HPDE6-E6E7 (cell line): ENCODE data around the gene ZNF474.

Source experiments
- DNase-seq: peaks from one replicate; pipeline ENCODE4 v3.0.0; 2011; ENCODE audit warnings: missing footprints; ENCODE audit errors: extremely low spot score

Gene ZNF474

DNA sequence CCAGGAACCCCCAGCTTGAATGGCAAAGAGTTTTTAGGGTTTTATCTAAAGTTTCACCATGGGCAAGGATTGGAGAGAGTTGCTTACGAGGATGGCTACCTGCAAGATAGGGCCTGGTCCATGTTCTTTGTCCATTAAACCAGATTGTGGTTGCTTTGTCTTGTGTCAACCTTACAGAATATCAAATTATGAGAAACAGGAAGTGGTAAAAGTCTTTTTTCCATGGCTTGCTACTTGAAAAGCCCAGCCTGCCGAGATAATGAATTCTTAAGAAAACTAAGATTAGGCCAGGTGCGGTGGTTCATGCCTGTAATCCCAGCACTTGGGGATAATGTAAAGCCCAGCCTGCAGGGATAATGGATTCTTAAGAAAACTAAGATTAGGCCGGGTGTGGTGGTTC, 24.4 kb downstream of the ZNF474 start:
- DNase-seq, result no peak

DNA sequence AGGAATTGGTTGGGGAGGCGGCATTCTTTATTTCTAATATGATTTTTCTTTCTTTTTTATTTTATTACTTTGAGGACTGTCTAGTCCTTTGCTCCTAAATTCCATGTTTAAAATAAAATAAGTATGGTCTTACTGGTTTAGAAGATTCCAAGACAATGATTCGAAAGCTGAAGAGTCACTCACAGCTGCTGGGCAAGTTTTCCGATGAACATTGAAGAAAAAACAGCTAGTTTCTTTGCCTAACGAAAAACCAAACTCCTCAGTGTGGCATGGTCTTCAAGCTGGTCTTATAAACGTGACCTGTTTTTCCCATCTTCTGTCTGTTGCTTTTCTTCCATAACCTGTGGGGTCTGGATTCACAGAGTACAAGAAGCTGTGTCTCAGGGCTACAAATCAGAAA, 25.1 kb downstream of the ZNF474 start:
- DNase-seq, result no peak

DNA sequence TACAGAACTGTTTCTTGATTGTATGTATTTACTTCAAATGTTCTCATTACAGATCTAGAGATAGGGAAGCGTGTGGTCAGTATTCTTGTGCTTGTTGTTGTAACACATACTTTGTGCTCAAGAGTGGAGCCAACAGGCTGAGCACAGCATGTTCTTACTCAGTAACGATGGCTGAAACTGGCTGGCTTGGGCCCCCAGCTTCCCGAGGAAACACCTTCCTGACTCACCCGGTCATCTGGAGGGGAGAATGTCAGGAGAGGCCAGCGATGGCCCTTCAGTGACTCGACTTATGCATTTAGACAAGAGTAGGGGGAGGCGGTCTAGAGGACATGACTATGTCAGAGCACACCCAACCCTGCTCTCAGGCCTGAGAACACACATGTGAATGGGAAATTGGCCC, 25.6 kb downstream of the ZNF474 start:
- DNase-seq, result no peak

DNA sequence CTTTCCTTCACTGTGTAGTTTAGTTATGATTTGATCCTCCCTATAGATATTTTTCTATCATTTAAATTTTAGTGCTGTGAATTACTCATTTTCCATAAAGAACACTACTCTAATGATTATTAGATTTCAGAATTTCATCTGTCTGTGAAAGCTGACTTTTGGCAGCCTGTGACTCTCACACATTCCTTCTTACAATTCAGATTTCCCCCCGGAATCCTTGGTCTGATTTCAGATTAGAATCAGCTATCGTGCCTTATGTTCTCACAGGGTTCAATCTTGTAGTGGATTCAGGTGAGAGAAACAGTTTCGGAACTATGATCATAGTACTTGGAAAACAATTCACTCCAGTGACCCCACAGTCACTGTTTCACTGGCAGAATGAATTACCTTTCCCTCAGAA, 26.2 kb downstream of the ZNF474 start:
- DNase-seq, result no peak

DNA sequence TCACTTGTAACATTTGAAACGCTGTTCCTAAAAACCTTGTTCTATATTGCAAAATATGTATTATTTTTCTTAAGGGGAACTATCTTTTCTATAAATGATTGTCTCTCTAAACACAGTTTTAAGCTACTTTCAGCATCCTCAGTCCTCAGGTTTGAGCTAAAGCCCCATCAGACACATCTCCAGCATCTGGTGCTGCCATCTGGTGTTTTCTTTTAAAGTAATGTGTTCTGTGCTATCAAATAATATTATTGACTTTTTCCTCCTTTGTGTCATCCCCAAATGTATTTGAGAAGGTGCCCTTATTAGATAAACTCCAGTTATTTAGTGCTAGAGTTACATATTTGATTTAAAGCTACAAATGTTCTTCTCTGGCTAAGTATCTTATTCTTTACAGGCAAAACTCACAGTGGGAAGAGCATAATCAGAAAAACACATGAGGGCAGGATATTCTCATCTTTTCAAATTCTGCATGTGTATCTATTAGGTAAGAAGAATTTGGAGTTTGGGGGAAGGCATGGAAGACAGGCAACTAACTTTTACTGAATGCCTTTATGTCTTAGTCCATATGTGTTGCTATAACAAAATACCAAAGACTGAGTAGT, 27.5 kb downstream of the ZNF474 start:
- DNase-seq, result peak; percentile 39

DNA sequence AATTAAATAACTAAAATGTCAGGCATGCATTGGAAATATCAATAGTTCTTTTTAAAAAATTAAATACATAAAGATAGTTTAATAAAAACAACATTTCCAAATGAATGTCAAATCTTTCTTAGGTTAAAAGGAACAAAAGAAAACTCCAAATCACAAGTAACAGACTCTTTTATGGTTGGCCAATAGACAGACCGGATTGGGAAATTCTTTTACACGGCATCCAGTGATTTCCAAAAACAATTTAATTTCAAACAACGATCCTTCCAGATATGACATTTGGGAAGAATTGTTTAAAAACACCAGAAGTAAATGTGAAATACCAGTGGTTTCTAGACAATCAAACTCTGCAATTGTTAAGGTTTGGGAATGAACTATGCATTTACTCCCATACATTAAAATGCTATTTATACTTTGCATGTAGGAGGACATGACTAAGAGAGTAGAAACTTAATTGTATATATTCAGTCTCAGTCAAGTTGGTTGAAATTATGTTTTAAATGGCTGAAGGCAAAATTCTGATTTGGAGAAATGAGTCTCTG, 32.8 kb downstream of the ZNF474 start:
- no peak for DNase-seq

DNA sequence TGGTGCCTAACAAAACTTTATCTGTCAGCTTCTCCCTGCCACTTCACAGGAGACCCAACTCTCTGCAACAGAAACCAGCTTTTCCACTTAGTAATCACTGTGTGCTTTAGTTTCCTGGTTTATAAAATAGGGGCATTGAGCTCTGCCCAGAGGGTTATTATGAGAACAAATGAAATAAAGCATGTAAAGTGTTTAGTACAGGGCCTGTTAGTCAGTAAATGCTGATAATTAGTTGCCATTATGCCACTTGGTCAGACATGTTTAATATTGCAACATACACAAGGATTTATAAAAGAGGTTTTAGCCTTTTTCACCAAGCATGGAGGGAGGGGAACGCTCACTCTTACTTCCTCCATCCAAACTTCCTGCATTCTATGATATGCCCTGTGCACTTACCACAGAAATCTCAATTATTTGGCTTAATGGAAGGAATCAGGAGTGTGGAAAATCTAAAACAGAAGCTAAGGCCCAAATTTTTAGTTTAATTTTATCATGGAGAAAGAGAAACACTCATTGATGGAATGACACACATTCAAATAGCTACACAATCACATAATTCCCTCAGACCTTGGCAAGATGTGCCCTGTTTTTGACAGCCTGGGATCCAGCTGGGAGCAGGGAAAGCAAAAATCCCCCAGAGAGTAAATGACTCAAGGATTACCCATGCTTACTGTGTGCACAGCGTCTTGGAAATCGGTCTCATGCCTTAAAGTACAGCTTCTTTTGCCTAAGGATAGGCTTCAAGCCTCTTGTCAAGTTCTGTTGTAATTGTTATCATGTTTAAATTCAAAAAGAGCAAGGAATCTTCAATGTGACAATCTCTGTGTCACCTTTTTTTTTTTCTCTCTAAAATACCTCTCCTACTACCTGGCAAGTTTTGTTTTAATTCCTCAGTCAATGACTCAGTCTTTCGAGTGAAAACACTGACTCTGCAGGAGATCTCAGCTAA, 34.0 kb downstream of the ZNF474 start:
- DNase-seq, result peak; percentile 70

DNA sequence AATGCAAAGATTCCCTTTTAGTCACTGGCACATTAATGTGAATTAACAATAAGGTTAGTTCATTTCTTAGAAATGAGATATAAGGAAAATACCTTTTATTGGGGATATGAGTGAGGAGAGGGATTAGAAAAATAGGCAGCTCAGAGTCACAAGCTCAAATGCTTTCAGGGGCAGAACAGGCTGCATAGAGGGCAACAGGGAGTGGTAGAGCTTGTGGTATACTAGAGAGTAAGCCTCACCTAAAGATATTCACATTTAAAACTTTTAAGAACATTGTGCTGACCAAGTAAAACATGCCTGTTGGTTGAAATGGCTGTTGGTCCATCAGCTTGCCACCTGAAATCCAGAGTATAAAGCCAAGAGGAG, 34.7 kb downstream of the ZNF474 start:
- no peak for DNase-seq

DNA sequence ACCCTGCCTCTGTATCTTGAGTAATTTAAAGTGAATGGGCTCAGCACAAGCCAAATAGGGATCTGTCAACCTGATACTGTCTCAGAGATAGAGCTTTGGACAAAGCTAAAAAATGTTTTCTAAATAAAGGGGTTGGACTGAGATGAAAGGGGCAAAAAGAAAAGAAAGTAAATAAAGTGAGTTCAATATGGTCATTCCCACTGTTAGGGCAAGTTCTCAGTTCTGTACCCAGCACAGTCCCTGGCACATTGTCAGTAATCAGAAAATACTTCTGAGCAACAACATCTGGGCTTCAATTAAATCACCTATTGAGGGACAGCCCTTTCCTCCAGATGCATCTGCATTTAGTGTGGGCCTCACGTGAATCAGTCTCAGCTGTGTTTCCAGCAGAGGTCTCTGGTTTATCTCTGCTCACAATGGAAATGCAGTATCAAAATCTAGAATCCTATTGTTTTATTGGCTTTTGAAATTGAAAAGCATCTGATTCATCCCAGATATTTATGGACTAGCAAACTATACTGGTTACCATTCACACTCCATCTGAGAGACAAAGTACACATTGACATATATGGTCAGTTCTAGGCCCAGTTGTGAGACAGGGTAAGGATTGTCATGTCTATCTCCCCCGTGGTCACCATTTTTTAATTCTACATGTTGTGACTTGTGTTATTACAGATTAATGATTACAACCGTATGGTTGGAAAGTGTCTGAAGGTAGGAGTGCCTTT, 35.6 kb downstream of the ZNF474 start:
- DNase-seq, result no peak

DNA sequence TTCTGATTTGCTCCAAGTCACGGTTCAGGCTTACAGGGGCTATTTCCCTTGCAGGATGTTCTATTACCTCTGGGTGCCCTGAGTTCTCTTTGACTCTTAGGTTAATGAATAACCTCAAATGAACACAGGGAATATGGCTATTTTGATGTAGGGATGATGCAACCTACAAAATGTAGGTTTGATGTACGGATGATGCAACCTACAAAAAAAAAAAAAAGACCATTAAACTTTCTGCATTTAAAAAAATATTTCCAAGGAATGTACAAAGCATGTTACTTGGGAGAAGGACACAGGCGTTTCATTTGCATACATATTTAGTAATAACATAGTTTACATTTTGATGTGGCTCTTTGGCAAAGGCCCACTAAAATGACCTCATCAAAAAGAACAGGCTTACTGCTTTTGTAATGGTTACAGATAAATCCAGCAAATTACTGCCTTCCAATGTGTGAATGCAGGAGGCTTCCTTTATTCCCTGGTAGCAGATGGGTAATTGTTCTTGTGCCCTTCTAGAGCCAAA, 36.3 kb downstream of the ZNF474 start:
- DNase-seq, result no peak

DNA sequence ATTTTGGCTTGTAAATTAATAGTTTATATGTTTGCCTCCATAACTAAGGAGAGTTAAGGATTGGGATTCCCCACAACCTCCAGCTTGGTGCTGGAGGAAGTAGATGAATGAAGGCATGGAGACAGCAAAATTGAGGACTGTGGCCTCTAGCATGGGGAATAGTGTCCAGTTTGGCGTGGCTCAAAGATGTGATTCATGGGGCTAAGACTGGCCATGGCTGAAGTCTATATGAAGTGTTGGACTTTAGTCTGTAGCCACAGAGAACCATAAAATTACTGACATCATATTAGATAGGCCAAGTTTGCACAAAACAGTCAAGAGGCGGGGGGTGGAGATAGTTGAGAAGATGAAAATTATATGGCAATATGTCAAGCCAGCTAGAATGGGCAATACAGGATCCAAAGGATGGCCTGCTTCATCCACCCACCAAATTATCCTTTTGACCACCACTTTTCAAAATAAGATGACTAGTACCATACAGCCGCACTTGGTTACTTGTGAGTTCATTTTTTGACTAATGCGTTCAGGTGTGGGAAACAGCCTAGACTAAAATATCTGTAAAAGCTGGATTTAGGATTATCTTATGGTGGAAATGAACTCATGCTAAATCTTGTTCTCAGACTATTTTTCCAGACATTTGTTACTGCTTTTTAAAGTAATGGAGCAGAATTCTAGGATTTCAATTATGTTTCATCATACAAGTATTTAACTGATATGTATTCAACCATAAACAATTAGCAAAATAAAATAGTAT, 40.2 kb downstream of the ZNF474 start:
- DNase-seq, result no peak

DNA sequence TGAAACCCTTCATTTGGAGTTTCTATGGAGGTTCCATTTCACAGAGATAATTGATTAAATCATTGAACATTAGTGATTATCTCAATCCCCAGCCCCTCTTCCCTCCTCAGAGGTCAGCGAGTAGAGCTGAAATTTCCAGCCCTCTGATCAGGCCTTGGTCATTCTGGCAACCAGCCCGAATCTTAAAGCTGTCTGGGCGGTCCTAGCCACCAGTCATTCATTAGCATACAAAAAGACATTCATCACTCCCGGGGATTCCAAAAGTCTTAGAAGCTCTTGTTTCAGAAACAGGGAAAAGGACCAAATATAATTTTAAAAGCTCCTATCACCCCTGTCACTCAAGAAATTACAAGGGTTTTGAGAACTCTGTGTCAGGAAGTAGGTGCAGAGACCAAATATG, 41.3 kb downstream of the ZNF474 start:
- DNase-seq, result peak; percentile 59

DNA sequence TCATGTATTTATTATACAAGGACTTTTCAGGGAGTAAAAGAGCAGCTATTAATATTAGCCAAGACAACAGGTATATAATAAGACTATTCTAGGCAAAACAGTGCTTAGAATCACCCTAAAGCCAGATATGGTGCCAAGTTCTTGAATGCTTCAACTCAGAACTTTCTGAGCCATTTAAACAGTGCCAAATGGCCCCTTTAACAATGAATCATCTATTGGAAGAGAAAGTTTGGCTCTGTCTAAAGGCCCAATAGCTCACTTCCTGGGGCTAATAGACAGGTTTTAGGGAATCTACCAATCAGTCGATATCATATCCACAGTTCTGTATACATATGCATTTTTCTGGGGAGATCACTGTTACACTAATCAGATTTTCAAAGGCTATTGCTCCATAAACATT, 42.9 kb downstream of the ZNF474 start:
- DNase-seq, result no peak

DNA sequence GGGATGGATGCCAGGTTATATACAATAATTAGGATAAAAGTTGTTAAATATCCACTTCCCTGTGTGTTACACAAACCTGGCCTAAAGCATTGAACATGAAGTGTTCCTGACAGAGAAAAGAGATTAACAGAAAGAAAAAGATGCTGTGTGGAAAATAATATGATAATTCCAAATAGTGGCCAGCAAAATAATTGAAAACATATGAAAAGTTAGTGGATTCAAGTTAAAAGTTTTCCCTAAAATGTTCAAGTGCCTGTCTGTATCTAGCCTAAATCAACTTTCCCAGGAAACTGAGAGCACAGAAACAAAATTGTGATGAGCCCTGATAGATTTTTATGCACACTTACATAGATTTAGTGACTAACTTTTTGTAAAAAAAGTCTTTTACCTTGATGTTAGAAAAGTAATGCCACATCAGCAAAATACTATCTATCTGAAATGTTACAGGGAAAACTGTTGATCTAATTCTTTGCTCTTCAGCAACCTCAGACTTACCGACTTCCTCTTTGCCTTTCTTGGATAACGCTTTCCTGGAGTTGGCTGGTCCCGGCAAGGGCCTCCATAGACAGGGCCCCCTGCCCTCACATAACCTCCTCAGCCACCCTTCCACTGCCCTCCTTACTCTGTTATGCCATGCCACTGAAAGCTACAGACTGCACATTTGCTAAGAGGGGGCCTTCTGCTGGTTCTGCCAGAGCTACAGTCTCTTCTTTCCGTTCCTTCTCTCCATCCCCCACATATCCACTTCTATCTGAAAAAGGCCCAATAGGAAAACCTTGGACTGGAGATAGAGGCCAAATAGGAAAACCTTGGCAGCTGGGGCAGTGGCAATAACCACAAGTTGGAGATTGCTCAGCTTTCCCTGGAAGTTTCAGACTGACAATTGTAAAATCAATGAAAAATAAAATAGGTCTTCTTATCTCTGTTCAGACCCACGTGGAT, 44.4 kb downstream of the ZNF474 start:
- no peak for DNase-seq

DNA sequence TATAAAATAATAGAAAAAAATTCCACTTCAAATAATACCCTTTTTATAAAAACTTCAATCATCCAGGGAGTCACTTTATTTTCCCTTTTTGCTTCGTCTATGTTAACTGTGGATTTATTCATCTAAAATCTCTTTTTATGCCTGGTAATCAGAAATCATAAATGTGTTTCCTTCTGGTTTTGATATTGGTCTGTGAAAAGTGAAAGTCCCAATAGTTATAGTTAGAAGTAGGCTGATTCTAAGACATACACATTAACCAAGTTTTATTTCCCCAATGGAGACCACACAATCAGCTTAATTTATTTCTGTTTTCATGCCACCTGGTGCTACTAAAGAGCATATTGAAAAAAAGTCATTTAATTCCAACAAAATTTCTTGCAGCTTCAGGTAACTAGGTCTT, 45.7 kb downstream of the ZNF474 start:
- no peak for DNase-seq

DNA sequence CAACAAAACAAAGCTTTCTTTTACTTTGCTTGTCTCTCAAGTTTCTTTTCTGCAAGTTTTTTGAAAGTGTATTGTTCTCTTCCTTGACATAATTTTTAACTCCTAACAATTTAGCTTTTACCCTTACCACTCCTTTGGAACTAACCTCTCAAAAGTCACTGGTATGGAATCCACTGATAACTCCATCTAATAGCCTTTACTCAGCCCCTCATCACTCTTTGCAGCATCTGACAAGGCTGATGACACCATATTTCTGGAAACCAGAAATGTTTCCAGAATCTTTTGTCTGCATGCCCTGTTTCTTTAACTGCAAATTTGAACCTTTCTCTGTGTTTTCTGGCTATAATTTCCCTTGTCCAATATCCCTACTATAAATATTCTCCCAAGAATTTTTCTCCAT, 46.5 kb downstream of the ZNF474 start:
- DNase-seq, result no peak

DNA sequence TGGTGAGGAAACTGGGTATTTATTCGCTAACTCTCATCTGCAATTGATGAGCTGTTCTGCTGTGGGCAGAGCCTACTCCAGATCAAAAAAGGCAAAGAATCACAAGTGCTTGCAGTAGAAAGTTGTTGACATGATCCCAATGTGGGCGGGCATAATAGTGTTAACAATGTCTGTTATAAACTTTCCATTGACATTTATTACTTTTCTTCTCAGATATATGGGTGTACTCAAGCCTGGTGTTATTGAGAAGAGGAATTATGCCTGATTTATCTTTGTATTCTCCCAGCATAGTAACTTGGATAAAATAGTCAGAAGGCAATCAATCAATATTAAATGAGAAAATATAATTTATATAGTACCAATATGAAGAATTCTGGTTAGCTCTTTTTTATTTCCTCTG, 47.8 kb downstream of the ZNF474 start:
- no peak for DNase-seq

DNA sequence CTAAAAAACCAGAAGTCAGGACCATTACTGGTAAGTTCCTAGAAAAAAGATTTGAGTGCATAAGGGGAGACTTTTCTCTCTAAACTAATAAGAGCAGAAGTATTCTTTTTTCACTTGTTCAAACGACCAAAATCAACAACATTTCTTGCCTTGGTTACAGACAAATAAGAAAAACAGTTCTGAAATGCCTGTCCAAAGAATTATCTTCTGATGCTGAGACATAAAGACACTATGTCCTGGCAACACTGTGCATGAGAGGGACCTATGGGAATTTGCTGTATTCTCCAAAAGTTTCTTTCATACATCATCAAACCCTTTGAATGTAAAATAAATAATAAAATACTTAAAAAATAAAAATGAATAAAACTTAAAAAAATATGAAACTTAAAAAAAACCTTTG, 50.4 kb downstream of the ZNF474 start:
- no peak for DNase-seq

DNA sequence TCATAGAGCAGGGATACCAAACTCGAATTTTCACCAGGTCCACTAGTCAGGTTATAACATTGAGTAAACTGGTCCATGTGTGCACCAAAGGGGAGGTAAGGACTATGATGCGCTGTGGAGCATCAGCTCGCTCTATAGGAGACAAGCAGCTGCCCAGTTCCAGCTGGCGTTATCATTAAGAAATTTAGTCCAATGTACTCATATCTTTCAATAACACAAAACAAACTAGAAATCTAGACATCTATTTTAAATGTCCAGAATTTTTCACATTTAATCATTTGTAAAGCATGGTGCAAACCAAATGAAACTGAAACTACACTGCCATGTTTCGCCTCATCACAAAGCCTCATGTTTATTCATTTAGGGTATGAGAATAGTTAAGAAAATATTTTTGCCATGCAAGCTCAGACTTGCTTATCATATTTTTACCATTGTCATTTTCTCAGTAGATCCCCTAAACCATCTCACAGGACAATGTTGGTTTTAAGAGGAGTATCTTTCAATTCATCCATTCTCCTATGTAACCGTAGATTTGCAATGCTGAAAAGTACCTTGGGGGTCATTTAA, 50.9 kb downstream of the ZNF474 start:
- DNase-seq, result no peak
